MCF 10A (cell line): ENCODE data around the gene NOTO. TPM values are rescaled to one million over a fixed set of nuclear protein-coding genes. Genes with fewer than 3 reads are reported as not detected.

Experiments
- BruUV-seq: library from RNA; stranded (reverse); fragments of 400-500 nt; replicated peaks from 2 replicates; lab custom pipeline; 2021; lab: Mats Ljungman, UMichigan
- CTCF ChIA-PET: fragments of 300-600 bp; sonication (Branson Sonifier 250); formaldehyde crosslinking; extraction: SDS; loops from one replicate; lab custom pipeline; 2021; ENCODE audit warnings: antibody characterized with exemption, inconsistent platforms; lab: Yijun Ruan, JAX
- POLR2A ChIA-PET: fragments of 300-600, 350-650 bp; sonication (Branson Sonifier 250); formaldehyde crosslinking; extraction: SDS; loops from one replicate; lab custom pipeline; 2020; ENCODE audit warnings: antibody characterized with exemption, inconsistent platforms; lab: Yijun Ruan, JAX
- DNase-seq: peaks from one replicate; pipeline ENCODE4 v3.0.0-alpha.2; 2018; ENCODE audit not compliant: unreplicated experiment
- H3K27ac Mint-ChIP-seq: one replicate; pipeline ENCODE4 v1.8.0; 2022; ENCODE audit warnings: mild to moderate bottlenecking, low read depth, mixed read lengths; ENCODE audit not compliant: unreplicated experiment
- H3K27me3 Mint-ChIP-seq: one replicate; pipeline ENCODE4 v1.8.0; 2022; ENCODE audit warnings: mixed read lengths; ENCODE audit not compliant: insufficient read depth, unreplicated experiment
- H3K36me3 Mint-ChIP-seq: one replicate; pipeline ENCODE4 v1.8.0; 2022; ENCODE audit warnings: mild to moderate bottlenecking, moderate library complexity, mixed read lengths; ENCODE audit not compliant: insufficient read depth, unreplicated experiment
- H3K4me1 Mint-ChIP-seq: one replicate; pipeline ENCODE4 v1.8.0; 2022; ENCODE audit warnings: mixed read lengths; ENCODE audit not compliant: insufficient read depth, unreplicated experiment
- H3K4me3 Mint-ChIP-seq: one replicate; pipeline ENCODE4 v1.8.0; 2022; ENCODE audit warnings: mild to moderate bottlenecking, moderate library complexity, mixed read lengths; ENCODE audit not compliant: unreplicated experiment
- H3K9me3 Mint-ChIP-seq: one replicate; pipeline ENCODE4 v1.8.0; 2022; ENCODE audit warnings: mixed read lengths; ENCODE audit not compliant: unreplicated experiment
- intact Hi-C: fragments of 100-400 bp; cut with micrococcal nuclease; formaldehyde crosslinking; loops from 2 replicates; pipeline ENCODE4 v1.14.1; 2022
- total RNA-seq: library from RNA; stranded (reverse); gene quantifications from 2 replicates; pipeline ENCODE4 v1.2.3, GENCODE V29; 2022
- TF ChIP-seq, protein P1 (sequence below): fragments of 200-600 bp; IDR thresholded peaks from one replicate; pipeline ENCODE4 v1.8.0; 2022; ENCODE audit warnings: antibody characterized with exemption, mild to moderate bottlenecking; ENCODE audit not compliant: unreplicated experiment

NOTO gene
- total RNA-seq, 1 experiment from 2014 or later, result not detected

DNA sequence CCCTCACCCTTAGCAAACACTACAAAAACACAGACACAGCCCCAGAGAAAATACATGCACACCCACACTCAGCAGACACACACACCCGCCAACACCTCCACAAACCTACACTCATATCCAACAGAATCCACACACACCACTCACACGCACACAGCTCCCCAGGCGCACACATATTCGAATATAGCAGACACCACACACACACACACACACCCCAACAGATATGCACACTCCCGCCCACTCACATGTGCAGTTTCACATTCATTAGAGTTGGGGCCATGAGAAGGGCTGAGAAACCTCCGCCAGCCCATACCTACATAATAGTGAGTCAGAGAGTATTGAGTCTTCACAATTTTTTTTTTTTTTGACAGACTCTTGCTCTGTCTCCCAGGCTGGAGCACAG is 29.4 kb upstream of the NOTO start:
- Mint-ChIP-seq H3K4me3 (no peak overlapping the region), H3K27me3 (peaks cover 25% of the 10 kb centered on the region), H3K36me3 (no peaks in the 10 kb centered on the region), H3K9me3 (no peaks in the 10 kb centered on the region), H3K4me1 (peaks cover 9% of the 10 kb centered on the region), H3K27ac (no peak overlapping the region)
- TF ChIP-seq, protein P1, sequence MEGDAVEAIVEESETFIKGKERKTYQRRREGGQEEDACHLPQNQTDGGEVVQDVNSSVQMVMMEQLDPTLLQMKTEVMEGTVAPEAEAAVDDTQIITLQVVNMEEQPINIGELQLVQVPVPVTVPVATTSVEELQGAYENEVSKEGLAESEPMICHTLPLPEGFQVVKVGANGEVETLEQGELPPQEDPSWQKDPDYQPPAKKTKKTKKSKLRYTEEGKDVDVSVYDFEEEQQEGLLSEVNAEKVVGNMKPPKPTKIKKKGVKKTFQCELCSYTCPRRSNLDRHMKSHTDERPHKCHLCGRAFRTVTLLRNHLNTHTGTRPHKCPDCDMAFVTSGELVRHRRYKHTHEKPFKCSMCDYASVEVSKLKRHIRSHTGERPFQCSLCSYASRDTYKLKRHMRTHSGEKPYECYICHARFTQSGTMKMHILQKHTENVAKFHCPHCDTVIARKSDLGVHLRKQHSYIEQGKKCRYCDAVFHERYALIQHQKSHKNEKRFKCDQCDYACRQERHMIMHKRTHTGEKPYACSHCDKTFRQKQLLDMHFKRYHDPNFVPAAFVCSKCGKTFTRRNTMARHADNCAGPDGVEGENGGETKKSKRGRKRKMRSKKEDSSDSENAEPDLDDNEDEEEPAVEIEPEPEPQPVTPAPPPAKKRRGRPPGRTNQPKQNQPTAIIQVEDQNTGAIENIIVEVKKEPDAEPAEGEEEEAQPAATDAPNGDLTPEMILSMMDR, result no peak
- no TSS peak for BruUV-seq
- CTCF ChIA-PET, result interaction anchor here (0.5 to 1.9 kb wide), 3 partner anchors 8 to 34 kb away, joined by 3 to 5 read pairs (median 3); no protein-coding TSS in a partner anchor
- intact Hi-C loops, result loop anchor here (10.0 kb wide), 1 partner anchor 398 kb away; no protein-coding TSS in a partner anchor
- peak; percentile 24 for DNase-seq
- POLR2A ChIA-PET, result interaction anchor here (0.7 kb wide), 1 partner anchor 13 kb away, joined by 3 read pairs; no protein-coding TSS in a partner anchor

DNA sequence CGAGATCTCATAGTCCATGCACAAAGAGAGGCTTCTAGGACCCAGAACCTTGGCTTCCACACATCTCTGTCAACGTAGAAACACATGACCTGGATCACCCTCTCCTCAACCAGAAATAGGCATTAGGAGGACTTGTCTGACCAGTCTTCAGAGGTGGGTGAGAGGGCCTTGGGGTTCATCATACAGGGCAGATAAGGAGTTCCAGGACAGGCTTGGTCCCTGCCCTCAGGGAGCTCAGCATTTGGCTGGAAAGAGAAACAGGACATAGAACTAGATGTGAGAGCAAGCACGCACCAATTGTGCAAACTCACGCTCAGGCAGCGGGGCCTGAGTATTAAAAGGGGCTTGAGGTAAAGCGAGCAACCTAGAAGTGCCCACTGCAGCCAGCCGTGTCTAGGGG is 28.6 kb upstream of the NOTO start:
- Mint-ChIP-seq H3K4me3 (no peak overlapping the region), H3K27me3 (peaks cover 25% of the 10 kb centered on the region), H3K27ac (no peak overlapping the region), H3K36me3 (no peaks in the 10 kb centered on the region), H3K4me1 (peaks cover 9% of the 10 kb centered on the region), H3K9me3 (no peaks in the 10 kb centered on the region)
- no peak for DNase-seq
- TF ChIP-seq, protein P1, result no peak
- intact Hi-C loops, result loop anchor here (10.0 kb wide), 1 partner anchor 399 kb away; no protein-coding TSS in a partner anchor
- POLR2A ChIA-PET, result interaction anchor here (0.7 kb wide), 1 partner anchor 76 kb away, joined by 3 read pairs; no protein-coding TSS in a partner anchor
- CTCF ChIA-PET, result interaction anchor here (0.5 to 1.9 kb wide), 5 partner anchors 9 to 401 kb away, joined by 3 to 5 read pairs (median 3); no protein-coding TSS in a partner anchor
- no TSS peak for BruUV-seq

DNA sequence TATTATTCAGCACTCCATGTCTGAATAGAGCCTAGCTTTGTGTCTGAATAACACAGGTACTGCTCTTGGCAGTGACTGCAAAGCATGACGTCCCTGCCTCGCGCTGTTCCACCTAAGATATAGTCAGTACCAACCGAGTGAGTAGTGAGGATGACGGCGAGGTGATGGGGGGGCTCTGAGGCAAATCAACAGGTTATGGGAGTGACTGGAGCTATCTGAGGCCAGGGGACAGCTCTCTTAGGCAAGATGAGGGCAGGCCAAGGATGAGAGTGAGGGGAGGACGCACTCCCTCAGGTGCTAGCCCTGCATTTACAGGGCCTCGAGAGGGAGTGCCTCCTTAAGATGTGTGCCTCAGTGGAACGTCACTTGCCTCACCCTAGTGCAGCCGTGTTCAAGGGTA is 28.1 kb upstream of the NOTO start:
- Mint-ChIP-seq H3K4me1 (peaks cover 9% of the 10 kb centered on the region), H3K27ac (no peak overlapping the region), H3K9me3 (no peaks in the 10 kb centered on the region), H3K36me3 (no peaks in the 10 kb centered on the region), H3K27me3 (peaks cover 28% of the 10 kb centered on the region), H3K4me3 (no peak overlapping the region)
- TF ChIP-seq, protein P1, result no peak
- intact Hi-C loops, result loop anchor here (10.0 kb wide), 1 partner anchor 399 kb away; no protein-coding TSS in a partner anchor
- no peak for DNase-seq
- CTCF ChIA-PET, result interaction anchor here (0.6 to 1.9 kb wide), 5 partner anchors 9 to 182 kb away, joined by 3 to 5 read pairs (median 4); no protein-coding TSS in a partner anchor
- no TSS peak for BruUV-seq
- POLR2A ChIA-PET, result no interaction called here

DNA sequence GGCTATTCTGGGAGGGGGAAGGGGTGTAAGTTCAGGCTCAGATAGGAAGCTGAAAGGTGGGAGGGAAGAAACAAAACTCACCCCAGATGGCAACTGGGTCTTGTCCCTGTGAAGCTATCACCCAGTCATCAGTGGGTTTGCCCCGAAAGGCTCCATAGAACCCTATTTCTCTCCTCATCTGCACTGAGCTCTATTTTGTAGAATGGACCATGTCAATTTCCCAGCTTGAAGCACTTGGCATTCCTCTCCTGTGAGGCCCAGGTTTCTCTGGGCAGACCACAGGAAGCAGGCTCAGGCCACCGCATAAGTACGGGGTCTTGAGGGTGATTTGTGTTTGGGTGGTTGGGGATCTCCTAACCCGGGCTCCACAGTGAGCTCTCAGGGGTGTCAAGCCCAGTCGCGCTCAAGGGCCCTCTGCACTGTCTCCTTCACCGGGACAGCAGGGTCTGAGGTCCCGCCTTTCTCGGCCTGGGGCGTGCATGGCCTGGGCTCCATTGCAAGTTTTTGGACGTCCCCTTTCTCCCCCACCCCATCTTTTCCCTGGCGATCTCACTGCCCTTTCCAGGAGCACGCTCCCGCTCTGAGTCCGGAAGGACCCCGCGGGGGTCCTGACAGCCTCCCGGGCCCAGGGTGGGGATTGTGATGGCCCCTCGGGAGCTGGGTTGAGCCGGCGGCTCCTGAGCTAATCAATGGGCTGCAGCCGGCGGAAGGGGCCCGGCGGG is 27.3 kb upstream of the NOTO start:
- BruUV-seq, result no TSS peak
- Mint-ChIP-seq H3K27me3 (peaks cover 36% of the 10 kb centered on the region), H3K36me3 (no peaks in the 10 kb centered on the region), H3K27ac (no peak overlapping the region), H3K4me1 (peaks cover 9% of the 10 kb centered on the region), H3K9me3 (no peaks in the 10 kb centered on the region), H3K4me3 (no peak overlapping the region)
- ChIA-PET CTCF (interaction anchor here (0.5 to 1.9 kb wide), 6 partner anchors 10 to 282 kb away, joined by 3 to 5 read pairs (median 4); no protein-coding TSS in a partner anchor), POLR2A (interaction anchor here (0.5 to 0.6 kb wide), 2 partner anchors 110 to 257 kb away, joined by 3 read pairs; no protein-coding TSS in a partner anchor)
- TF ChIP-seq, protein P1, result no peak
- DNase-seq, result no peak
- intact Hi-C loops, result loop anchor here (5.0 to 10.0 kb wide), 2 partner anchors 88 to 400 kb away; no protein-coding TSS in a partner anchor
